HFFc6 (cell line): ENCODE results near the gene EXOC3. TPM values are rescaled to one million over a fixed set of nuclear protein-coding genes. Genes with fewer than 3 reads are reported as not detected.
"Not testable (repeated sequence)": the region's sequence is repeated elsewhere in the genome, so short reads cannot be mapped to it uniquely, and the experiment has no call there.

Experiments
- DNase-seq: peaks from one replicate; pipeline ENCODE4 v3.0.0-alpha.2; 2018
- H3K27ac Mint-ChIP-seq: 2 replicates; pipeline ENCODE4 v1.8.0; 2020; ENCODE audit warnings: mild to moderate bottlenecking, mixed read lengths
- H3K27me3 Mint-ChIP-seq: 2 replicates; pipeline ENCODE4 v1.8.0; 2021; ENCODE audit warnings: mild to moderate bottlenecking, moderate library complexity, mixed read lengths; ENCODE audit not compliant: insufficient read depth
- H3K36me3 Mint-ChIP-seq: 2 replicates; pipeline ENCODE4 v1.8.0; 2021; ENCODE audit warnings: low read depth, mixed read lengths
- H3K4me1 Mint-ChIP-seq: 2 replicates; pipeline ENCODE4 v1.8.0; 2020; ENCODE audit warnings: low read depth, mixed read lengths
- H3K4me3 Mint-ChIP-seq: 2 replicates; pipeline ENCODE4 v1.8.0; 2020; ENCODE audit warnings: mild to moderate bottlenecking, moderate library complexity, mixed read lengths
- H3K9me3 Mint-ChIP-seq: 2 replicates; pipeline ENCODE4 v1.8.0; 2020; ENCODE audit warnings: mild to moderate bottlenecking, mixed read lengths
- total RNA-seq, 6 experiments: library from RNA; stranded (reverse); fragmentation: NEBNext Ultra II Directional; extraction: Animal tissue kit (Norgen Biotek cat#: 25700); gene quantifications; 2 replicates in 1 of 6; 3 replicates in 5 of 6; pipeline ENCODE4 v1.2.3, GENCODE V29; 2021
- TF ChIP-seq, protein P1 (sequence below): fragments of 200-600 bp; sonication (generic); IDR thresholded peaks from 2 replicates; pipeline ENCODE4 v1.5.0; 2021; ENCODE audit warnings: antibody characterized with exemption, mild to moderate bottlenecking

Gene EXOC3
- total RNA-seq, 6 experiments from 2014 or later: 46.8 to 54.1 (median 50.3) TPM

DNA sequence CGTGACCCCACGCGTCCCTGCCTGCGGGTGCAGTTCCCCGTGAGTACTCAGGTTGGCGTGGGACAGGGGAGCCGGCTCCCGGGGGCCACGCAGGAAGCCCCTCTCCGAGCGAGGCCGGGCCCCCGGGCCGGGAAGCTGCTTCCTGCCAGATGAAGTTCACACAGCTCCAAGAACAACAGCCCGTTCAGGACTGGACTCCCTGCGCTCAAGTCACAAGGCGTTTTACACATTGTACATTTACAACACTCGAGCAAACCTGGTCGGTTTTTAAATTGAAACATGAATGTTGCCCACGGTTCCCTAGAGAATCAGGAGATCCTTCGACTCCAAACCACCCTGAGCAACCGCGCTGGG, 58.8 kb downstream of the EXOC3 start:
- Mint-ChIP-seq H3K27ac (no peak overlapping the region), H3K9me3 (no peaks in the 10 kb centered on the region), H3K4me3 (no peak overlapping the region), H3K27me3 (peaks cover 21% of the 10 kb centered on the region), H3K4me1 (no peaks in the 10 kb centered on the region), H3K36me3 (no peaks in the 10 kb centered on the region)
- no peak for DNase-seq
- TF ChIP-seq, protein P1, sequence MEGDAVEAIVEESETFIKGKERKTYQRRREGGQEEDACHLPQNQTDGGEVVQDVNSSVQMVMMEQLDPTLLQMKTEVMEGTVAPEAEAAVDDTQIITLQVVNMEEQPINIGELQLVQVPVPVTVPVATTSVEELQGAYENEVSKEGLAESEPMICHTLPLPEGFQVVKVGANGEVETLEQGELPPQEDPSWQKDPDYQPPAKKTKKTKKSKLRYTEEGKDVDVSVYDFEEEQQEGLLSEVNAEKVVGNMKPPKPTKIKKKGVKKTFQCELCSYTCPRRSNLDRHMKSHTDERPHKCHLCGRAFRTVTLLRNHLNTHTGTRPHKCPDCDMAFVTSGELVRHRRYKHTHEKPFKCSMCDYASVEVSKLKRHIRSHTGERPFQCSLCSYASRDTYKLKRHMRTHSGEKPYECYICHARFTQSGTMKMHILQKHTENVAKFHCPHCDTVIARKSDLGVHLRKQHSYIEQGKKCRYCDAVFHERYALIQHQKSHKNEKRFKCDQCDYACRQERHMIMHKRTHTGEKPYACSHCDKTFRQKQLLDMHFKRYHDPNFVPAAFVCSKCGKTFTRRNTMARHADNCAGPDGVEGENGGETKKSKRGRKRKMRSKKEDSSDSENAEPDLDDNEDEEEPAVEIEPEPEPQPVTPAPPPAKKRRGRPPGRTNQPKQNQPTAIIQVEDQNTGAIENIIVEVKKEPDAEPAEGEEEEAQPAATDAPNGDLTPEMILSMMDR: no peak

DNA sequence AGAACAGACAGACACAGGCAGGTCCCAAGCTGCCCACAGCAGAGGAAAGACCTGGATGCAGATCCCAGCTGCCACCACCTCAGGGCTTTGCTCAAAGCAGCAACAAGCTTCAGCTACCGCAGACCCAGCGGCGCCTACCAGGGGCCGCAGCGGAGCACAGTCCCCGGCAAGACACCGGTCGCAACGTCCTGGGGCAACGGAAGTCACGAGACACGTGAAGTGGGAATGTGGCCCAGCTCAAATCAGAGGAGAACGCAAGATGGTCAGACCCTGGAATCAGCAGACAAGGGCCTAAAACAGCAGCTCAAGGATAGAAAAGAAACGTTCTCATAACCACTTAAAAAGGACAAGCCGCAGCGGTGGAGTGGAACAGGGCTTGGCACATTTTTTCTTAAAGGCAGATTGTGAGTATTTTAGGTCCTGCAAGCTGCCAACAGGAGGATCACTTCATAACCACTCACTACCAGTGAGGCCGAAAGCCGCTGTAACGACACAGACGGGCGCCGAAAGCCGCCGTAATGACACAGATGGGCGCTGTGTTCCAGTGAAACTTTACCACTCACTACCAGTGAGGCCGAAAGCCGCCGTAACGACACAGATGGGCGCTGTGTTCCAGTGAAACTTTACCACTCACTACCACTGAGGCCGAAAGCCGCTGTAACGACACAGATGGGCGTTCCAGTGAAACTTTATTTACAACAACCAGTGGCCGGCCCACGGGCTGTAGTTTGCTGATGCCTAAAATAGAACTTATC, 59.5 kb downstream of the EXOC3 start:
- no peak overlapping the region for H3K4me3 Mint-ChIP-seq
- no peaks in the 10 kb centered on the region for H3K9me3 Mint-ChIP-seq
- TF ChIP-seq, protein P1: no peak
- H3K4me1 Mint-ChIP-seq: no peaks in the 10 kb centered on the region
- no peak for DNase-seq
- no peaks in the 10 kb centered on the region for H3K36me3 Mint-ChIP-seq
- no peak overlapping the region for H3K27ac Mint-ChIP-seq
- peaks cover 16% of the 10 kb centered on the region for H3K27me3 Mint-ChIP-seq

DNA sequence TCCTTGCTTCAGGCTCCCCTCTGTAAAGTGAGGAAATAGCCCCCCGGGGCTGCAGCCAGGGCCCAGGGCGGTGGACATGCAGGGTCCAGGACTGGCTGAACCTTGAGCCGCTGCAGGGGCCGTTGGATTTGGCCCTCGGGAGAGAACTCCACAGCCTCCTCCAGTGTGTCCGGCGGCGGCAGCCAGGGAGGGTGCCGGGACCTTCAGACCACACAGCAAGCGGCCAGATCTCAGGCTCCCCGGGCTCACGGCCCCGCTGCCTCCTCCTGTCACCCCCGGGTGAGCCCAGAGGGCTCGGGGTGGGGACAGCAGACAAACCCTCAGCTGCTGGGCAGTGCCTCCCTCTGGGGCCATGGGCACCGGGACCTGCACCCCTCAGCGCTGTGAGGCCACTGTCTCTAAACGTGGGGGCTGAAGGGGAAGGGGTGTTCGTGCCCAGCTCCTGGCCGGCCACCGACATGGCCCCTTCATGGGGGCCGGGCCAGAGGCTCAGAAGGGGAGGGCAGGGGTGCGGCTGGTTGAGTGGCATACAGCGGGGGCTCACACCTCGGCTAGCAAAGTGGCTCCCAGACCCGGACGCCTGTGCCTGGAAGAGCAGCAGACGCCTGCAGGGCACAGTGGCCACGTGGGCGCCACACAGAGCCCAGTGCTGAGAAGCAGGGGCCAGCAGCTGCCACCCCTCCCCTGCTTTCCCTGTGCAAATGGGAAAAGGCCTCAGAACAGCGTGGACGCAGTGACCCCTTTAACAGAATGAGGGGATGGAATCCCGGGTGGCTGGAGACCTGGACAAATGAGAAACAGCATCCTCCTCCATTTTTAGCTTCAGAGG, 61.6 kb downstream of the EXOC3 start:
- H3K27ac Mint-ChIP-seq: no peak overlapping the region
- no peak overlapping the region for H3K4me3 Mint-ChIP-seq
- H3K9me3 Mint-ChIP-seq: no peaks in the 10 kb centered on the region
- peaks cover 12% of the 10 kb centered on the region for H3K27me3 Mint-ChIP-seq
- TF ChIP-seq, protein P1: no peak
- no peaks in the 10 kb centered on the region for H3K4me1 Mint-ChIP-seq
- no peak for DNase-seq
- no peaks in the 10 kb centered on the region for H3K36me3 Mint-ChIP-seq

DNA sequence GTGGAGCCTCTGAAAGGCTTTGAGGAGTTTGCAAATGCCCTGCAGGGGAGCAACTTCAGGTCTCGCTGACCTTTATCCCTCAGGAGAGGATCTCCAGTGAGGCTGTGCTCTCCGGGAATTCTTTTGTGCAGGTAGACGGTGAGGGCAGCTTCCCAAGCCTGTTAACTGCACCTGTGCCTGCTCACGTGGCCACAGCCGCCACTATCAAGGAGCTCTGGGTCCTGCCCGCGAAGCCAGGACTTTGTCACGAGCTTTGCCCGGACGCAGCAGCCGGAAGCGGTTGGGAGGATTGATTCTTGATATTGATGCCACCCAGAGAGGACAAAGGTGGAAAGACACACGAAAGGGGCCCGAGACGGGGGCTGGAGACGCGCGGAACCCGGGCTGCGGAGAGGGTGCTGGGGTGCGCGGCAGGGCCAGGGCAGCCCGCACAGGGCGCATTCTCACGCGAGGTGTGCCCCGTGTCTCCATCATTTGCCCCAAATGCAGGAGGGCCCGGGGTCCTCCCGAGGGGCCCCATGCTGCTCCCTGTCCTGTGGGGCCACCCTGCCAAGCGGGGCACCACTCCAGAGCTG, 63.1 kb downstream of the EXOC3 start:
- H3K27me3 Mint-ChIP-seq: peaks cover 12% of the 10 kb centered on the region
- H3K36me3 Mint-ChIP-seq: no peaks in the 10 kb centered on the region
- no peaks in the 10 kb centered on the region for H3K9me3 Mint-ChIP-seq
- H3K4me3 Mint-ChIP-seq: no peak overlapping the region
- no peaks in the 10 kb centered on the region for H3K4me1 Mint-ChIP-seq
- TF ChIP-seq, protein P1: no peak
- DNase-seq: no peak
- H3K27ac Mint-ChIP-seq: no peak overlapping the region

- H3K36me3 Mint-ChIP-seq, H3K27ac Mint-ChIP-seq, DNase-seq, H3K27me3 Mint-ChIP-seq, H3K4me1 Mint-ChIP-seq, H3K9me3 Mint-ChIP-seq, H3K4me3 Mint-ChIP-seq: not testable (repeated sequence)
Observed at GRCh38 chr5:507986-508575, 65.1 kb downstream of the EXOC3 start.
